Activated T-cell treated with anti-CD3 and anti-CD28 coated beads for 24 hours (primary cell): ENCODE data around the gene NR1D2.
A peak's percentile ranks its signal among the peaks of the same experiment; 100 is the strongest.

Experiments used
- DNase-seq: peaks from one replicate; pipeline ENCODE4 v3.0.0-alpha.2; 2020; ENCODE audit warnings: low read depth

Gene NR1D2

DNA sequence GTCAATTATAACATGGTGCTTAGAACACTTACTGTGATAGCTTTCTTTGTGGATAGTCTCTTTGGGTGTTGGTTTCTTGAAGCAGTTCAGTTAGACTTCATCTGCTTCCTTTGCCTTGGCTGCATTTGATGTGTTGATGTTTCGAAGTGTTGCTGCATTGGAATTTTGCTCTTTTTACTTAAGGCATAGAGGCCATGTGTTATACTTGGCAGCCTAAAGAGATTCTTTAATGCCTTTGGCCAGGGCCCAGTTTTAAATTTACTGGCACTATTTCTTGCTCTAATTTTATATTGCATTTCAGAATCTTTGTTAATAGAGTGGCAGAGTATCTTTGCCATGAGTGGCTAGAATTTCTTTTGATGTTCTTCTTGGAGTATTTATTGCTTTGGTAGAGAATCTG is 21.2 kb downstream of the NR1D2 start:
- no peak for DNase-seq

DNA sequence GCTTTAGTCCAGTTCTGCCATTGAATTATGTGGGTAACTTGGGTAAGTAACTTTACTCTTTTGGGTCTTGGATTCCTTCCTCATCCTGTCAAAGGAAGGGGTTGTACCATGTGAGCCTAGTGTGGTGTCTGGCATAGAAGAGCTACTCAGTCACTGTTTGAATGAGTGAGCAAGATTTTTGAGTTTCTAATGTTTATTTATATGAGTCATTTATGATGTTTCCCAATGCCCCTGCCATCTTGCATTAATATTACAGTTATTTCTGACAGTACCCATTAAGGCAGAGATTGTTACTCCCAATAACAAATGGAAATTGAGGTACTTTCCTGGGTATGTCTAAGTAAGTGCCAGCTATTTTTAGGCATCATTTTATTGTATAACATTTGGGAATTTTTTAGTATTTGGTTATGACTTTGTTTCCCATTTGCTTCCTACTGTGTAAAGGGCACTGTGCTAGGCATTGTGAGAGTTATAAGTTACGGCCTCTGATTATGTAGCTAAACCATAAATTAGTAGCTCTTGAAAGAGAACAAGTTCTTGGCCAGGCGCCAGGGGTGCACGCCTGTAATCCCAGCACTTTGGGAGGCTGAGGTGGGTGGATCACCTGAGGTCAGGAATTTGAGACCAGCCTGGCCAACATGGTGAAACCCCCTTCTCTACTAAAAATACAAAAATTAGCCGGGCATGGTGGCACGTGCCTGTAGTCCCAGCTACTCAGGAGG is 23.5 kb downstream of the NR1D2 start:
- DNase-seq: no peak

DNA sequence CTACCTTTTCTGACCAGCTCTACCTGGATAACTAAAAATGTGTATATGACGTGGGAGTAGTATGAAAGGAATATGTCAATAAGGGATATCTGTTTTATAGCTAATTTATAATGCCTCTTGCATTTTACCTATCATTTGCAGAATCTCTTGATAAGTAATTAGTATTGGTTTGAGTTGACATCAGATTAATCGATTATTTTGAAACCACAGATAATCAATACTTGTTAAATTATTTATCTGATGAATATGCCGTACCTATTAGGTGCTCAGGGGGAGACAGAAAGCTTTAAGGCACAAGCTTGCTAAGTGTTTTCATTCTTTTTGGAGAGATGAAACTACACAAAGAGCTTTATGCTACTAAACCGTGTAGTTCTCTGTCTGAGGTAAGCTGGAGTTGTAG is 24.3 kb downstream of the NR1D2 start:
- no peak for DNase-seq

DNA sequence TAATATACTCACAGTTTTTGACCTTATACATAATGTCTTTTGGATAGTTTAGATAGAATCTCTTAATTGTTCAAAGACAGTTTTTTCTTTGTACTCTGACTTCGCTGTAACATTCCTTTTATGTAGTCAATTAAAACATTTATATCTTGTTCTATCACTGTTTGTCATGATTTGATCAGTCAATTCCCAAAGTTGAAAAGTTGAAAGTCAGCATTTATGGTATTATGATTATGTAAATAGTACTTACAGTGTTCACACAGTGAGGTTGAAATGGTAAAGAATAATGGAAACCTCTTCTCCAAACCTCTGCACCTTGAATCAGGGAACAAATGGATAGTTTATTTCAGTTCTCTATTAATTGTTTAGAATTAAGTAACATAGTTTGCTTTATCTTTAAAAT is 26.6 kb downstream of the NR1D2 start:
- DNase-seq: no peak

DNA sequence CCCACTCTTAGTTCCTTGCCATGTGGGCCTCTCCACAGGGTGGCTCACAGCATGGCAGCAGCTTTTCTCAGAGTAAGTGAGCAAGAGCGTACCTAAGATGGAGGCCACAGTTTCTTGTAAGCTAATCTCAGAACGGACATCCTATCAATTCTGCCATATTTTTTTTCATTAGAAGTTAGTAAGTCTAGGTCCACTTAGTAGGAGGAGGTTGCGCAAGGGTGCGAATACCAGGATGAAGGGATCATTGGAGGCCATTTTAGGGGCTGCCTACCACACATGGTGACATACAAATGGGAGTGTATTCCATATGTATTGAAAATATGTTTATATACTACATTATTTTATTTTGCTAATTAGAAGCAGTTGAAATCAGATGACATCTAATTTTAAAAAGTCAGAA is 31.5 kb downstream of the NR1D2 start:
- DNase-seq: no peak

DNA sequence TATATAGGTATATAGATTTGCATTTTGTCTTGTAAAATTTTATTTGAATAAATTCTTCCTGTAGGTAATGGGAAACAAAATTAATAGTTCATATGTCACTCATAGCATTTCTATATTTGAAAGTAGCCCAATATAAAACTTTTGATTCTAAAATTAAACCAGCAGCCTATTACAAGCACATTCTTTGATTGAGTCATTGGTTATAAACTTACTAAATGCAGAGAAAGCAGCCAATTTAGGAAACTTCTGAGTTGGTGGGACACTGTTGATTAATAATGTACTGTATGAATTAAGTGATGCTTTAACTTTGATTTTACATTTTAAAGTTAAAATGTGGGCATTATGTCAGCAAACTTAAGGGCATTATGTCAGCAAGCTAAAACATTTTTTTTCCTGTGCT is 34.5 kb downstream of the NR1D2 start:
- no peak for DNase-seq

DNA sequence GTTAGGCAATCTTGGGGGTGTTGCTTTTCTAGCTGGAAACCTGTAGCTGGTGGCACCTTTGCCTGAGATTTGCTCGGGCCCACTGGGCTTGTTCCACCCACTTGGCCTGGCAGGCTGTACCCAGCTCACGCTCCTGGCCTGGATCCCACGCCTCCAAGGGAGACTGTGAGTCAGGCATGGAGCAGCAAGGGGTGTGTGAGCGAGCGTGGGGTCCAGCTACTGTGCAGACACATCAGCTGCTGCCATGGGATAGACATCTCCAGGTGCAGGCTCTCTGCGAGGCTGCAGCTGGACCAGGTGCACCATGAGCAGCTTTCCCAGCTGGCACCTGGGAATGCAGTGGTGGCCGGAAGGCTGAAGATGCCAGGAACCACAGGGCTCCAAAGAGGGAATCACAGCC is 36.0 kb downstream of the NR1D2 start:
- DNase-seq: no peak

DNA sequence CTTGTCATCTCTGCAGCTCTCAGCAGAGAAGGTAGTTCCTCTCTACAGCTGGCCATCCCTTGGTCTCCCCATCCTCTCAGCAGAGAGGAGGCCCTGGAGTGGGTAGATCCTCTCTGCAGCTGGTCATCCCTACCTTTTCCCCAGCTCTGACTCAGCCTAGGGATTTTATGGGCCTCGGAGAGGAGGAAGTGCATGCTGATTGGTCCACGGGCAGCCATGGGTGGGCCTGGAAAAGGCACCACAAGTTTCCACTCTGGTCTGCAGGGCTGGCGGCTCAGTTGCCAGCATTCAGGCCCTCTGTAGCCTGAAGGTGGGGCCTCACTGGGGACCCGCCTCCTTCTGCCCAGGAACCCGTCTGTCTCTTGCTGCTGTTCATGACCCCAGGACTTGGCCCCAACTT is 36.9 kb downstream of the NR1D2 start:
- no peak for DNase-seq

DNA sequence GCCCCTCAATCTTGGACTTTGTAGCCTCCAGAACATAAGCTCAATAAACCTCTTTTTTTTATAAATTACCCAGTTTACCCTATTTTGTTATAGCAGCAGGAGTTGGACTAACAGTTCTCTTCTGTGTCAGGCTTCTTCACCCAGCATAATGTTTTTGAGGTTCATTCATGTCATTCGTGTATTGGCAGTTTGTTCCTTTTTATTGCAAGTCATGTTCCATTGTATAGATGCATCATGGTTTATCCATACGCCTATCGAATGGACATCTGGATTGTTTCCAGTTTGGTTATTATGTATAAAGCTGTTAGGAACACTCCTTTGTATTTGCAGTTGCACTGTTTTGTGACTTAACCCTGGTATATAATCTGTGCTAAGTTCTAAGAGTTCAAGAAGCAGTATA is 39.8 kb downstream of the NR1D2 start:
- no peak for DNase-seq

DNA sequence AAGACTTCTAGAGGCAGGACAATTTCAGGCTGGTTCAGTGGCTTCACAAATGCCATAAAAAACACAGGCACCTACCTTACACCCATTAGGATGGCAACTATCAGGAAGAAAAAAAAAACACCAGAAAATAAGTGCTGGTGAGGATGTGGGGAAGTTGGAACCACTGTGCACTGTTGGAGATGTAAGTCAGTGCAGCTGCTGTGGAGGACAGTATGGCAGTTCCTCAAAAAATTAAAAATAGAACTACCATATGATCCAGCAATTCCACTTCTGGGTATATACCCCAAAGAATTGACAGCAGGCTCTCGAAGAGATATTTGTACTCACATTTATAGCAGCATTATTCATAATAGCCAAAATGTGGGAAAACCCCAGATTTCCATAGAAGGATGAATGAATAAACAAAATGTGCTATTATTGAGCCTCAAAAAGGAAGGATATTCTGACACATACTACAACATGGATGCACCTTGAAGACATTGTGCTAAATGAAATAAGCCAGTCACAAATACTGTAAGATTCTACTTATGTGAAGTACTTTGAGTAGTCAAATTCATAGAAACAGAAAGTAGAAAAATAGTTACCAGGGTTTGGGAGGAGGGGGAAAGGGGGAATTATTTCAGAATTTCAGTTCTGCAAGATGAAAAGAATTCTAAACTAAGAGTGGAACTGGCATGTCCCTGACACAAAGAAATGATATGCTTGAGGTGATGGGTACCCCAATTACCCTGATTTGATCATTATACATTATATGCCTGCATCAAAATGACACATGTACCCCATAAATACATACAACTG is 40.9 kb downstream of the NR1D2 start:
- DNase-seq: no peak

DNA sequence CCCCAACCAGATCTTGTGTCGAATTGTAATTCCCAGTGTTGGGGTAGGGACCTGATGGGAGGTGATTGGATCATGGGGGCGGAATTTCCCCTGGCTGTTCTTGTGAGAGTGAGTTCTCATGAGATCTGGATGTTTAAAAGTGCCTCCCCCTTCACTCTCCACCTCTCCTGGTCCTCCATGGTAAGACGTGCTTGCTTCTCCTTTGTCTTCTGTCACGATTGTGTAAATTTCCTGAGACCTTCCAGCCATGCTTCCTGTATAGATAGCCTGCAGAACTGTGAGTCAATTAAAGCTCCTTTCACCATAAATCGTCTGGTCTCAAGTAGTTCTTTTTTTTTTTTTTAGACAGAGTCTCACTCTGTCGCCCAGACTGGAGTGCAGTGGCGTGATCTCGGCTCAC is 42.3 kb downstream of the NR1D2 start:
- no peak for DNase-seq

DNA sequence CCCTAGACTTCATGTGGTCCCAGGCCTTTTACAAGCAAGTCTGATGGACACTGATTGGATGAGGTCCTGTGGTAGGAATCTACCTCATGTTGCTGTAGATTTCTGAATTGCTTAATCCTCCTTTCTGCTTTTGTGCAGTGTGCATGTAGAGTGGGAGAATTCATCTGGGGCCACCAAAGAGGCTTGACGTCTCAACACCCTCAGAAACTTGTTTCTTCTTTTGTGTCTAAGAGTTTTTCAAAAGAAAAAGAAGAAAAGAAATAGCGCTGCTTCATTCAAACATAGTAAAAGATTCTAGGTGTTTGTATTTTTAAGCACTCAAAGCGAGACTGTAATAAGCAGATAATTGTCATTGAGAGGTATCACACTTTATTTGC is 46.2 kb downstream of the NR1D2 start:
- DNase-seq: no peak

DNA sequence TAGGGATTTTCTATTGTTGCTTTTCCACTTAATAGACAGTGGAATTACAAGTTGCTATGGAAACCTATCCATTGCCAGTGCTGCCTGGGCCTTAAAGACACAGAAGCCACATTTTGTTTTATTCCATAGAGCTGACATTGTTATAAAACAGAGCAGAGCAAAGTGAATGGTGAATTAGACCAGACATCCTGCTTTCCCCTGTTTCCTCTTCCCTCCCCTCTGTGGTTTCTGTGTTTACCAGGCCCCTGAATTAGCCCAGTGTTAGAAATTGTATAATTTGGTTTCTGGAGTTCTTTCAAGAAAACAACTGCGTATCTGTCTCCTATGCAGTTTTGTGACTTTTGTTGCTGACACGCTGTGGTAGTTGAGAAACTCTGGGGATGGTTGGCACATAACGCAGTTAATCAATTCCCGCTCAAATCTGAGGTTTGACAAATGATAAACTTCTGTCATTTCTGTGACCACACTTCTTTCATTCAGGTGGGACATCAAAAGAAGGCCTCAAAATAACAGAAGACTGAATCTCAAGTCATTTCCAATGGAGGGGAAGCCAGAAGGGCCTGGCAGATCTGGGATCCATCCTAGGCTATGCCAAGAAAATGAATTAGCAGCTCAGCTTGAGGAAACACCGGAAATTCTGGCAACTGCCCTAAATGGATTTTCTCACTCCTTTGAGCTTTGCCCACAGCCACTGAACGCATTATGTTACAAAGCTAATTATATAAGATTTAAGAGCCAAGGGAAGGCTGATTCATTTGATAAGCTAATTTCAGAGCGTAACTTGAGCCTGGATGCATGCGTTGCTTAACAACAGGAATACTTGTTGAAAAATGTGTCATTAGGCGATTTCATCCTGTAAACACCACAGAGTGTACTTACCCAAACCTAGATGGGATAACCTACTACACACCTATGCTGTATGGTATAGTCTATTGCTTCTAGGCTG is 46.9 kb downstream of the NR1D2 start:
- DNase-seq: no peak

DNA sequence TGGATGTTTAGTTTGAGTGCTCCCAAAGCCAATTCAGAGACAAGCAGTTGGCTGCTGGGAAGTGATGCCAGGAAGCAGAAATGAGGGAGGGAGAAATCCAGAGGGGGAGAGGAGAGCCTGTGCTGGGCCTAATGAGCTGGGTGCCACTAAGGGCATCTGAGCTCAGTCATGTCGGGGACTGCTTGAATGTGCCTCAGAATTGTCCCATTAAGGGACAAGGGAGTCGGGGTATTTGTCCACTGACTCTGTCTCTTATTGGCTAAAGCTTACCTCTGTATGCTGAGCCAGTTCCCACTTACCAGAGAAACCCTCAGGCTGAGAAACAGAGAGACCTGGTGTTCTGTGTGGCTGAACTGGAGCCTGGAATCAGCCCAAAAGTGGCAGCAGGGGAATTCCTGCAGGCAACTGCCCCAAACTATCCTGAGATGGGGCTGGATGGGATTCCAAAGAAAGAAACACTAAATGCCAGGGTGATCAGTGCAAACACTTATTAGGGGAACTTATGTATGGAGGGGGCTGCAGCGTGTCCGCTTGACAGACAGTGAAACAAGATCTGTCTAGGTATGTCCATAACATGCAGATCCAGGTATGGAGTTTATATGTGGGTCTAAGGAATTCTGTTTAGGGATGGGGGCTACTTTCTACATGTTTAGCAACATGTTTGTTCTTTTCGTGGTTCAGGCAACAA is 48.6 kb downstream of the NR1D2 start:
- DNase-seq: no peak

DNA sequence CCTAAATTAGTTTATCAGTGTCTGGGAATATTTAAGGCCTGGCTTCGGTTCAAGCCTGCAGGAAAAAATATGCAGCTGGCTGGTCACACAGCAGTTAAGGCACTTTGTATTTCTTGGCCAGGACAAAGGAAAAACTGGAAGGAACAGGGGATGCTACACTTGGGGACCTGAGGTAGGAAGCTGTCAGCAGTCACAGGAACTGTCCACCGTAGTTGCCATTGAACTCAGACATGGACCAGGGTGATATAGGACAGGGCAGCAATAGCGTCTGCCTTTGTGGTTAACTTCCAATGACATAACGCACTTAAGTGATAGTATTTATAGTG is 49.1 kb downstream of the NR1D2 start:
- no peak for DNase-seq

DNA sequence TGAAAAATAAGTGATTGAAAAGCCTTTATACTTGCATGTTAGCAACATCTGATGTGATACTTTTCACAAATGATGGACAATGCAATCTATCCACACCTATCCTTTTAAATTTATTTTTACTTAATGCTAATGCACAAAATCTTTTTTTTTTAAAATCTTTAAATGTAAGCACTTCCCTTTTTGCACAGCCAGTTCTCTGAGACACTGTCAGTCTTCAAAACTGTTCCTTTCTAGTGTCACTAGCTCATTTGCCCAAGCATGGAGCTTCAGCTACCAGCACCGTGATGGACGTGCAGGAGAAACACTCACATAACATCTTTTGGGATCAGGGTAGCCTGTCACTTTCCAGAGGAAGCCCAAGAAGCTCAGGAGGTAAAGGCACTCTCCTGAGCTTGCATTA is 50.1 kb downstream of the NR1D2 start:
- DNase-seq: no peak

DNA sequence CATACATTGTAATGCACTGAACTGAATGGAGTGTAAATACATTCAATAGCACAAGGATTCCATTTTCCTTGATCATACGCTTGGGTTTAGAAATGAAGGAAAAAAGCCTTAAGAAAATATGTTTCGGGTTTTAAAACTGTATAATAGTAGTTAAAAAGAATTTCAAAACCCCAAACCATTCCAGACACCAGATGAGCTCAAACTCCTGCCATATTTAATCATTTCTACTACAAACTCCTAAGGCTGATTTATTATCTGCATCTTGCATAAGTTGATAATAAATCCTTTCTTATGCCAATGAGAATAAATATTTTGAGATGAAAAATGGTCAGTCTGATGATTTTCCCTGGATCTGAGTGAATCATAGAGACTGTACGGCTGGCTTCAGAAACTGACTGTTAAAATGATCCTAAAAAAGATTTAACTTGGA is 51.0 kb downstream of the NR1D2 start:
- DNase-seq: no peak

DNA sequence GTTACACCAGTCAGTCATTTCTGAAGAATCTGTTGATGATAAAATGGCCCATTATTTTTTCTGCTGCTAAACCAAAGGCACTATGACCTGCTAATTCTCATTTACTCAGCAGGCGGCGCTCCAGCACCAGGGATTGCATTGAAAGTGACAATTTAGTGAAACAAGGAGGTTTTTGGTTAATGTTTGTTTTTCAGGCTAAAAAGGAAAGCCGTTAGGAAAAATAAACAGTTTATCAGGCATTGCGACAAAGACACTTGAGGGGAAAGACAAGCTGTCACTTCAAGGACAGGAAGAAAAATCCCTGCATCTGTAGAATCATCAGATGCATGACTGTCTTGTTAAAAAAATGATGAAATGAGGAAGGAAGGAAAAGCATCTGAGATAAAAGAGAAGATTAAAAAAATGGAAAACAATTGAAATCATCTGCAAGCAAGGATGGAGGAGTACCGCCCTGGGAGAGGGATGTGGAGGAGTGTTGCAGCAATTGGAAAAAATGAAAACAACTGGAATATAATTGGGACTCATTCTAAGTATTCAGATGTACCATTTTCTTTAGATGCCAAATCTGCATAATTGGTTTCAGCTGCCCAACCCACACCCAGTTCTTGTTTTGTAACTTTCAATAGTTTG is 54.0 kb downstream of the NR1D2 start:
- peak; percentile 49 for DNase-seq

DNA sequence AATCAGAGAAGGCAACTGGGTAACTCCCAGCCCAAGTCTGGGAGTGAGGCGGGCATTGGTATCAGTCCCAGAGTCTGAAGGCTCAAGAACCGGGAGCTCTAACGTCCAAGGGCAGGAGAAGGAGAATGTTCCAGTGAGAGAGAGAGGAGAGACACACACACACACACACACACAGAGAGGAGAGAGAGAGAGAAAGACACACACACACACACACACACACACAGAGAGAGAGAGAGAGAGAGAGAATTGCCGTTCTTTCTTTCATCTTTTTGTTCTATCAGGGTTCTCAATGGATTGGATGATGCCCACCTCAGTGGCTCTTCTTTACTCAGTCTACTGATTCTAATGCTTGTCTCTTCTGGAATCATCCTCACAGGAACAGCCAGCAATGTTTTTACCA is 57.0 kb downstream of the NR1D2 start:
- DNase-seq: no peak

DNA sequence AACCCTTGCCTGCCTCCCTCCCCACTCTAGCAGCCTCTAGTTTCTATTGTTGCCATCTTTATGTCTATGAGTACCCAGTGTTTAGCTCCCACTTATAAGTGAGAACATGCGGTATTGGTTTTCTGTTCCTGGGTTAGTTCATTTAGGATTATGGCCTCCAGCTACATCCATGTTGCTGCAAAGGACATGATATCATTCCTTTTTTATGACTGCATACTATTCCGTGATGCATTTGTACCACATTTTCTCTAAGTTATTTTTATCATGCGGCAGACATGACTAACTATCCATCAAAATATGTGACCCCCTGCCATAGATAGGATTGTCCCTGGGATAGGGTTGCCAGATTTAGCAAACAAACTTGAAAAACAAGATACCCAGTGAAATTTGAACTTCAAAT is 58.4 kb downstream of the NR1D2 start:
- DNase-seq: no peak

DNA sequence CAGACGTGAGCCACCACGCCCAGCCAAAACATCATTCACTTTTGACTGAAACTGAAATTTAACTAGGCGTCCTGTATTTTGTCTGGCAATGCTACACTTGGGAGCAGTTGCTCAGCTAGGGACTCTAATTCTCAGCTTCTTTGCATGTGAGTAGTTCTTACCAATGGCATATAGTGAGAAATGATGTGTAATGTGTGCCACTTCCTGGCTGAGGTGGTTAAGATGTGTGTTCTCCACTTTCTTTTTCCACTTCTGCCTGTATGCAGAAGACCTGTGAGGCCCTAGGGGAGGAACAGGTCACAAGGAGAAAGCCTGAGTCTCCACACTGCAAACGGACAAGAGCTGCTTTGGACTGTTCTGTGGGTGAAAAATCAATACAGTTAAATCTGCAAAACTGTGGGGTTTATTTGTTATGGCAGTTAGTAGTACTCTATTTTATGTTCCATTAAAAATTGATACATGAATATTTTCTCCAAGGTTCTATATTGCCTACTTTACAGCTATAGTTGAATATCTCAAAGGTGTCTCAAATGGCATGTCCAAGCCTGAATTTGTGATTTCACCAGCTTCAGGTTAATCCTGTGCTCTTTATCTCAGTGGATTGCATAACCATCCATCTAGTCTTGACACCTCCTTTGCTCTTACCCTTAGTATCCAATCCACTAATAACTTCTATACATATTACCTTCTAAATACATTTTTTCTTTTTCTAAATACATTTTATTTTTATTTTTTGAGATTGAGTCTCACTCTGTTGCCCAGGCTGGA is 59.3 kb downstream of the NR1D2 start:
- peak; percentile 8 for DNase-seq
